Renal cortex interstitium (tissue), 11 donors: ENCODE results near the gene ANKDD1B. TPM values are rescaled to one million over a fixed set of nuclear protein-coding genes. Genes with fewer than 3 reads are reported as not detected.

Experiments
- DNase-seq, 11 donors: peaks; one replicate each; pipeline ENCODE4 v3.0.0-alpha.2; 2013; ENCODE audit warnings: low read depth in 9 of 11, low spot score in 4 of 11; ENCODE audit errors: extremely low read depth in 1 of 11
- polyA plus RNA-seq, 3 donors: library from polyadenylated mRNA; unstranded; fragments of 120-200 nt; gene quantifications; one replicate each; pipeline ENCODE4 v1.2.1, GENCODE V29; 2013; ENCODE audit not compliant: insufficient read length in 3 of 3

Gene ANKDD1B
- polyA plus RNA-seq, 3 donors, result 6.7 to 8.9 (median 7.4) TPM

DNA sequence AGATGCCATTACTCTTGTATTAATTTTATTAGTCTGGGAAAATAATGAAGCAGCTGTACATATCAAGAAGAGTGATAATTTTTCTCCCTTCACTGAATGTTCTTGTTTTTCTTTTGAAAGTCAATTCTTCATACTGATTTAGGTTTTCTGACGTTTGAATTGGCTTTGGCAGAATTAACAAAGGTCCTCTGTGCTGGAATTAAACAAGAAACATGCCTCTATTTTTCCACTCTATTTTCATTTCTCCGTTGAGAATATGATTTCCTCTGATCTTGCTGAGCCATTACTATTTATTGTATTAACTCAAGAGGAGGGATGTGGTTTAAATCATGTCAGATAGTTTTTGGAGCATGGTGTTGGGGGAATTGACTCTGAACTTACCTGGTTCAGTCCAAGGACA, 42.3 kb downstream of the ANKDD1B start:
- peak in 1 of 11 donors; percentile 21 for DNase-seq

DNA sequence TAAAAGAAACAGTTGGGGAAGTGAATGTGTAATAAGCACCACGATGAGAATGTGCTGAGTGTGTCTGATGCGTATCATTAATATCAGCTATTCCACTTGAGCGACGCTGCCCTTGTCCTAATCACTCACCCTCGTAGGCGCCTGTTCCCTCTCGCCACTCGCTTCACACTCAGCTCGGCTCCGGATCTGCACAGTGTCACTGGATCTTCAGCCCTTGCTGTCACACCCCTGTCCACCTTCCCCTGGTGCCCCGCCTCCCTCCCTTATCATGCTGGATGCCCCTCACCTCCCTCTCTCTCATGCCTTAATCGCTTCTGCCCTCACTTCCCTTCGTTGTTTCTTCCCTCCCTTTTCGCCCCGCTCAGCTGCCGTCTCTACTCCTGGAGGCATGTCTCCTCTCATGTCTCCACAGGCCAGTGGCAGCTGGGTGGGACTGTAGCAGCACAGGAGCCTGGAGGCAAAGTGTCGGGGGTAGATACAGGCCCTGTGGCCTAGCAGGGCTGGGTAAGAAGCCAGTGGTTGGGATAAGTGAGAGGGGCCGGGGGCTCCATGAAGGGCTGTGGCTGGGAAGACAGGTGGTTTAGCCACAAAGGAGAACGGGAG, 43.5 kb downstream of the ANKDD1B start:
- DNase-seq, result no peak

DNA sequence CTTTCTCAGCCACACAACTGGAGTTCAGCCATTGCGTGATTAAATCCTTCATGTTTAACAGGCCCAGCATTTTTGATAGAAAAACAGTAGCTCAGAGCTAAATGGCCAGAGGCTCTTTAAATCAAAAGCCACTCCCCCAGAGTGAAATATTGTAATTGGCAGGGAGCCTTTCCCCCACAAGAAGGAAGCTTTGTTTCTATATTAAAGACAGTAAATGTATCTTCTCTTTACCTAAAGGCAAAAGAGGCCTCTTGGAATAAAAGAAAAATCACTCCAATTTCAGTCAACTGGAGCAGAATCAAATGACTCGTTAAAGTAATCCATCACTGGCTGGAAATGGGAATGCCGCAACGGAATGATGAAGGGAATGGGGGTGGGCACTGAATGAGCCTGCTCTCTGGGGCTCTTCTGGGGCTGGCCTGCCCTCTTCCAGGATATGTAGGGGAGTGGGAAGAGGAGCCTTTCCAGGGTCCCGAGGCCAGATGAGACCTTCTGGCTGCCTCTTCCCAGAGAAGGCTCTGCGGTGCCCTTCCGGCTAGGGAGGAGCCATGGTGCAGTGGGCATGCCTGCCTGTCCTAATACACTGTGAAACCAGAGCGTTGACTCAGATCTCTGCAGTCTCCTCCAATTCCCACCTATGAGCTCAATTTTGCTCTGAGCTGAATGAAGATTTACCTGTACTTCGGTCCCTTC, 45.2 kb downstream of the ANKDD1B start:
- peak in 4 of 11 donors; percentile 41 to 54 (median 46) for DNase-seq

DNA sequence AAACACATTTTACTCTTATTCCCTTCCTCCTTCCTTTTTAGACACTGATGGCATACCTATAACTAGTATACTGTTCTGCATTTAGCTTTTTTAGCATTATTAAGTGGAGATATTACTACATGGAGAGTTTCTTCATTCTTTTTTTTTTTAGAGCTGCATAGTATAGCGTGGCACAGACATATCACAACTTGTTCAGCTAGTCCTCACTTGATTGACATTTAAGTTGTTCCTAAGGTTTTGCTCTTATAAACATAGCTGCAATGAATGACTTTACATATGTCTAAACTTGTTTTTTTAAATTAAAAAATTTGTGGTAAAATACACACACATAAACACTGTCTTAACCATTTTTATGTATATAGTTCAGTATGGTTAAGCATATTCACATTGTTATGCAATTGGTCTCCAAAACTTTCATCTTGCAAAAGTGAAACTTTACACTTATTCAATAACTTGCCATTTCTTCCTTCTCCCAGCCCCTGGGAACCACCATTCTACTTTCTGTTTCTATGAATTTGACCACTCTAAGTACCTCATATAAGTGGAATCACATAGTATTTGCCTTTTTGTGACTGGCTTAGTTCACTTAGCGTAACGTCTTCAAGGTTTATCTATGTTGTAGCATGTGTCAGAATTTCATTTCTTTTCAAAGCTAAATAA, 48.7 kb downstream of the ANKDD1B start:
- DNase-seq, result no peak

DNA sequence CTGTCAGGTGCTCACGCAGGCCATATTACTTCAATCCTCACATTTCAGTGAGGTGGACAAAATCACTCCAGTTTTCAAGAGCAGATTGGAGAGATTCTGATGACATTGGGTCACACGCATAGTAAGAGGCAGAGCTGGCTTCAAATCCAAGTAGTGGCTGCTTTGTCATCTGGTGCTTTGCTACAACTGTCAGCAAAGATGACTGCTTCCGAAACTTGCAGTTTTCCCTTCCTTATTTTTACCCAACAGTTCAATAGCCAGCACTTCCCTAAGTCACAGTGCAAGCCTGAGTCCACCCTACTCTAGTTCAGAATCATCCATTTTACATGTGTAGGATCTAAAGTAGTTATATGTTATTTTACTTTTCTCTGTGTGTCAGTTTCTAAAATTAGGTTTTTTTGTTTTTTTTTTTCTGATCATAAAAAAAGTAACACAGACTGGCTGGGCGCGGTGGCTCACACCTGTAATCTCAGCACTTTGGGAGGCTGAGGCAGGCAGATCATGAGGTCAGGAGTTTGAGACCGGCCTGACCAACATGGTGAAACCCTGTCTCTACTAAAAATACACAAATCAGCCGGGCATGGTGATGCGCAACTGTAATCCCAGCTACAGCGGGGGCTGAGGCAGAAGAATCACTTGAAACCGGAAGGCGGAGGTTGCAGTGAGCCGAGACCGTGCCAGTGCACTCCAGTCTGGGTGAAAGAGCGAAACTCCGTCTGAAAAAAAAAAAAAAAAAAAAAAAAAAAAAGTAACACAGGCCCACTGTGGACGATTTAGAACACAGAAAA, 49.6 kb downstream of the ANKDD1B start:
- no peak for DNase-seq

DNA sequence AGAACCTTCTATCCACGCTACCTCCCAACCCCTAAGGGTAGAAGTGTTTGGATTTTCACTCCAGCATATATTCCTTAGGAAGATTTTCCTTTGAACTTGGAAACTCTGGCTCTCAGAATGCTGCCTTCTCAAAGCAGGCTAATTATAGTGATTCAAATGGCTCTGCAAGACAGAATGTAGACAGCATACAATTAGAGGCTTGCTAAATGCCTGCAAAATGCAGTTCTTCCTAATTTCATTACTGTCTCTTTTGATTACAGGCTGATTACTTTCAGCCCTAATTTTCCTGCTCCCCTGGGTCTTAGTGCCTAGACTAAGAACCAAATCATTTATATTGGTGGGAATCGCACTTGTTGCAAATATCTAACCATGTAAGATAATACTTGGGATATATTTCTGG, 50.8 kb downstream of the ANKDD1B start:
- no peak for DNase-seq

DNA sequence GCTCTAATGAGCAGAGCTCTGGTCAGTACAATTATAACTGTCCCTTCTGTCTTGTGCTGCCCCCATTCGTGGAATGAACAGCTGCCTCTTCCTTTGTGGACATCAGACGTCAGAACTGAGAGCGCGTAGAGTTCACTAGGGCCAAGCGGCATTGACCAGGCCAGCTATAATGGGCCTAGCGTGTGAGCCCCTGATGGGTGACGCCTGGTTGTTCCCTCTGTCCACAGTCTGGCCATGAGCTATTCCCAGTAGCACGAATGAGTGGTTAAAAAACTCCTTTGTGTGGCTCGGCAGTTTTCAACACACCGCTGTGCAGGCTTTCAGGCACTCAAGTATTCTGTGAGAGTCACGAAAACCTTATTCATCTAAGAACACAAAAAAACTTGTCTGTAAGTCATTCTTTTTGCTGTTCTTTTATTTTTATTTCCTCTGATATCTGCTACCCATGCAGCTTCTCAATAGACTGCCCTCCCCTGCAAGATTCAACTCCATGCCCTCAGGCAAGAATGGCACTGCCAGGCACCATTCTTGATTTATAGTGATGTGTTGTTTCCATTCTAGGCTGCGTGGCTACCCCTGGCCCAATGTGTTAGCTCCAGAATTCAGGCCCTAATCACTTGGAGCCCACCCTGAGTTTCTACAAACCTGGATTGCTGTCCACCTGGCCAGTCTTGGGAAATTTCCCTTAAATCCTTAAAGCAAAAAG, 52.5 kb downstream of the ANKDD1B start:
- DNase-seq, result no peak

DNA sequence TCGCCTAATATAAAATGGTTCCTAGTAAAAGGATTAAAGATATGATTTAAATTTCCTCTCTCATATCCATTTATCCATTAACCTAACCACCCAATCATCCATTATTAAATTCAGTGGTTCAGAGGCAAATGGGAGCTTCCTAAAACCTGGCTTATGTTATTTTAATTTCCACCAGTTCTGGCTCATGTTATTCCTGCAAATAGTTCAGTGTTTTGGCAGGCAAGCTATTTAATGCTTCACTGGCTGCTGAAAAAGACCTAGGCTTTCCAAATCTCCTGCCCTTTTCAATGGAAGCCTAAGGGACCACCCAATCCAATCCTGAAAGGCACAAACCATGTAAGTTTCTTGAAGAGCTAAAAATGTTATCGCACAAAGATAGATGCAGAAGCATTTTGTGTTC, 53.7 kb downstream of the ANKDD1B start:
- DNase-seq, result no peak

DNA sequence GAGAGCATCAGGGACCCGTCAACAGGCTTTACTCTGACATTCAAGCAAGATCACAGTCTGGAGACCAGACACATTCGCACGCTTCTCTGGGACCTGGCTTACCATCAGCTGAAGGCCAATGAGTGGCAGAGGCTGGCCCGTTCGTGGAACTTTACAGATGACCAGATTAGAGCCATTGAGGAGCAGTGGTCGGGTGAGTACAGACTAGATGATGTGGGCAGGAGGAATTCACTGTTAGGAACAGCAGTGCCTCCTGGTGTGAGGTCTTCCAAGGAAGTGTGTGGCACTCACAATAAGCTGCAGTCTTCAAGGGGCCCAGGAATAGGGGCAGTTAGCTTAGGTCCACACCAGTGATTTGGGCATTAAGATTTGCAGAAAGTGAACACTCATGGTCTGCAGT, 55.5 kb downstream of the ANKDD1B start:
- no peak for DNase-seq

DNA sequence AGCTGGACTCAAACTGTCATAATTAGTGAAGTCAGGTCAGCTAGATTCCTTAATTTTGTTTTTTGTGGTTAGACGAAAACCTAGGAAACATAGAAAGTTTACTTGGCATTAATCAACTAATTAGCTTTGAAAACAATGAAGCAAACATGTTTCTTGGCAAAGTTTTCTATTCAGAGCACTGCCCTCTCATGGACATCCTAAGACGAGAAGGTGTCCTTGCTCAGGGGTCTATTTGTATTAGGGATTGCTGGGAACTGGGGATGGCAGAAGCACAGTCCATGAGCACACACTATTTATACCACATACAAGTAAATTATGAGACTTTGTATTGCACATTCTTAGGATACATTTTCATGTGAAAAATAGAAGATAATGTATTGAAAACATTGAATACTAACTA, 56.3 kb downstream of the ANKDD1B start:
- no peak for DNase-seq

DNA sequence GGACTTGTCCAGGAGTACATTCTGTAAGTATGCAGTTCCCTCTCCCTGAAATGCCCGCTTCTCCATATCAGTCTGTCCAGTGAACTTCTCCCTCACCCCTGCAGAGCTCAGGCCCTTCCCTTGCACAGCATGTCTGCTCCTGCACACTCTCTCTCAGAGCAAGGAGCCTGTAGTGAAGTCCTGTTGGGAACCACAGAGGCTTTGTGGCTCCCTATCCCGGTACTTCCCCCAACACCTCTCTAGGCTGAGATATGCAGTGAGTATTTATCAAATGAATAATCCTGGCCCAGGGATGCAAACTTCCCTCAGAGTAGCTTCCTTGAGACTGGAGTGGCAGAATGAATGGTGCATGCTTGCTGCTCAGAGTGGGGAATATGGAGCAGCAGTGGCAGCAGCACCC, 57.2 kb downstream of the ANKDD1B start:
- no peak for DNase-seq

DNA sequence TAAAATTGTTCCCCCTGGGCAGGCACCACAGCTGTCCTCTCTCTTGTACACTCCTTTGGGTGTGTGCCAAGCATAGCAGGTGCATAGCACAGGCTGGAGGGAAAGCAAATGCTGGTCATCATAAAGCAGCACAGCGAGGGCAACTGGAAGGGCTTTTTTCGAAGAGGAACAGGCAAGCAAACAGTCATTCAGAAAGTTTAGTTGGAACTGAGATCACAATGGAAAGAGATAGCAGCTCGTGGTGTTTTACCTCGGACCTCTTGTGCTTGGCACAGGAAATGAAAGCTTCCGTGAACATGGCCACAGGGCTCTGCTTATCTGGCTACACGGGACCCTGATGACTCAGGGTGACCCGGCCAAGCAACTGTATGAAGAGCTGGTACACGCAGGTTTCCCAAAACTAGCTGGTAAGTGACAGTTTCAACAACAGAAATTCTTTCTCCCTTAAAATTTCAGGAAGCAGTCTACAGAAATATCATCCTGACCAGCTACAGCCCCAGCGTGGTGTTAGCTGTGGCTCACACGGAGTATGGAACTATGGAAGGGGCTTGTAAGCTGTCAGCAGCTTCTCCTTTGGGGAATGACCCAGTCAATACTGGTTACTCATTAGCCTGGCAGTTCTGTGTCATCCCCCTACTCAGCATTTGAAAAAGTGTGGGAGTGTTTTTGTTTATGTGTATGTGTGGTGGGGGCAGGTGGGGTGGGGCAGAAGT, 57.9 kb downstream of the ANKDD1B start:
- DNase-seq, result no peak

DNA sequence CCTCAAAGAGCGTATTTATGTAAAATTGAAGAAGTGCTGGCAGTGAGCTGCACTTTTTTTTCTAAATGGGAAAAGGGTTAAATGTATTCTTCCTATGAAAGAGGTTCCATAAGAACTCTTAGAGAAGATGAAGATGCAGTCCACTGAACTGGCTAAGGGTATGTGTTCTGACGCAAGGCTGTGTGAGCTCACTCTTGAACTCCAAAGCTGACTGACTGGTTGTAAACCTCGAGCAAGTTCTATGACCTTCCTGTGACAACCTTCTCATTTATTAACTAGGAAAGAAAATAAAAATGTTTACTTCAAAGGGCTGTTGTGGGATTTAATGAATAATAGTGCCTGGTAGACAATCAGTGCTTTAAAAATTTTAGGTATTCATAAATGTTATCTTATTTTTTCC, 59.3 kb downstream of the ANKDD1B start:
- peak in 8 of 11 donors; percentile 34 to 75 (median 58) for DNase-seq

DNA sequence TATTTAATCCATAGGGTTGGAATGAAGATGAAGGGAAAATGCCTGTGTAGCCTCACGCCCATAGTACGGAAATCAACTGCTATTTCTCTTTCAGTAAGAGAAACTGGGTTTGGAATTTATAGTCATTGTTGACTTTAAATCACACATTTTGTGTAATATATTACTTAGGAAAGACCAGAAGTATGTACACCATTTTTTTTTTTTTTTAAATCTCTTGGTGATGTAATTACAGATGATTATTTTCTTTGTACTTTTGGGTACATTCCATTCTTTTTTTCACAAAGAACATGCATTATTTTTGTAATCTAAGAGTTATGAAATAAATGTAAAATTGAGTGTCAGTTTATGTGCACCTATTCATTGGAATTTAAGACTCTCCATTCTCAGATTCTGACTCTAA, 60.3 kb downstream of the ANKDD1B start:
- DNase-seq, result no peak

DNA sequence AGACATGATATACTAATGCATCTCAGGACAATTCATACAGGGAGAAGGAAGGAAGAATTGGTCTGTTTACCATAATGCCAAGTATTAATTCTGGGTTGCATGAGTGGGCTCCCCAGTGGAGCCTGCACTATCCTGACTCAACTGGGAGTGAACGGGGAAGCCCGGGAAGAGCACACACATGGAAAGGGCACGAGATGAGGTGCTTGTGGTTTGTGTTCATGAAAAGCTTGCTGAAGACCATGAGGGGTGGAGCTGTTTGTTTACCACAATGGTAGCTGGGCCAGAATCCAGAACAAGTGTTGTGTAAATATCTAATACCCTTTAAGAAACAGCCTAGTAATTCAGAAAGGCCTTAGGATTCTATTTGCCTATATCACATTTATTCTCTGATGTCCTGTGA, 61.4 kb downstream of the ANKDD1B start:
- no peak for DNase-seq

DNA sequence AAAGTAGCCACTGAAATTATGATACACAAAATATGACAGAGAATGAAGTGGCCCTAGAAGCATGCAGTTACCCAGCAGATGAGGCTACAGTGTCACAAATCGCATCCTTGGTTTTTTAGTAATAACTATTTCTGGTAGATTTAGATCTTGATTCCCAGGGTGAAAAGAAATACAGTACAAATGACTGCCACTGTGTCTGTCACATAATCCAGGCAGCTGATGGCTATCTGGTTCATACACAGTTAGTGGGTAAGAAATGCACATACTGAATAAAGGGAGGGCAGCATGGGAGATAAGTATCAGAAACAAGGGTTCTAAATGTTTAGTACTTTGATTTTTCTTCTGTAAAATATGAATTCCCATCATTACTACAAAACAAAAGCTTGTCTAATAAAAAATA, 64.5 kb downstream of the ANKDD1B start:
- DNase-seq, result no peak

DNA sequence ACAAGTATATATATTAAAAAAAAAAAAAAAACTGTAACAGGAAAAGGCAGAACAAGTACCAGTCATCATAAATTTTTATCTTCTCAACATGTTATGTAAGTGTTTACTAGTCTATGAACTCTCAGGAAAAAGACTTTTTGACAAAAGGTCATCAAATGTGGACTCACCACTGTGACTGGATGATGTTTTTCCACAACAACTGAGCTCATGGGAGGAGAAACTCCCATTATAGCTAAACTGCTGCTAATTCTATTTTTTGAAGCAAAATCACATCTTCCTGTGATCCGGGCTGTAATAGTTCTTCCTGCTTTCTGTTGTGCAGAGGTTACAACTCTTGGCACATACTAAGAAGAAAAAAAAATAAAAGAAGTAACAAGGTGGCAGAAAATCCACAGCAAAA, 66.4 kb downstream of the ANKDD1B start:
- no peak for DNase-seq

DNA sequence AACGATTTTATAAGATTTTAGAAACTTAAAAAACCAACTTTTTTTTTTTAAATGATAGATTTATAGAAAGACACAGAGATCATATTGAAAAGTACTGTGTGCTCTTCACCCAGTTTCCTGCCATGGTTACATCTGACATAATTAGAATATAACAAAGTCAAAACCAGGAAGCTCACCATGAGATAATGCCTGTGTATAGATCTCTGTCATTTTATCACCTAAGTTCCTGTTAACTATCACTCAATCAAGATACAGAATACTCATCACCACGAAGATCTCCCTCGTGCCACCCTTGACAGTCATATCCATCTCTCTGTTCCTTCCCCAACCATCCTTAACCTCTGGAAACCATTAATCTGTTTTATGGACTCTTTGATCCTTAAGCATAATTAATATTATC, 66.9 kb downstream of the ANKDD1B start:
- no peak for DNase-seq
